HG03108 (cell line): ENCODE data around the gene CCL4L2.
"Not testable (repeated sequence)": the region's sequence is repeated elsewhere in the genome, so short reads cannot be mapped to it uniquely, and the experiment has no call there.

Source experiments
- ATAC-seq: cut with Tn5 transposase; IDR thresholded peaks from one replicate; pipeline ENCODE4 v1.9.1; 2021; ENCODE audit warnings: moderate library complexity; ENCODE audit not compliant: unreplicated experiment

The CCL4L2 gene

GRCh38 chr17:36219556-36219955 is 8.7 kb downstream of the CCL4L2 start:
- ATAC-seq = not testable (repeated sequence)

- not testable (repeated sequence) for ATAC-seq
Measured at GRCh38 chr17:36220737-36221580, 10.1 kb downstream of the CCL4L2 start.

GRCh38 chr17:36221581-36222100 is 10.8 kb downstream of the CCL4L2 start:
- not testable (repeated sequence) for ATAC-seq

GRCh38 chr17:36222967-36223366 is 12.1 kb downstream of the CCL4L2 start:
- not testable (repeated sequence) for ATAC-seq

GRCh38 chr17:36229644-36230043 is 18.8 kb downstream of the CCL4L2 start:
- not testable (repeated sequence) for ATAC-seq

GRCh38 chr17:36242046-36242445 is 31.2 kb downstream of the CCL4L2 start:
- not testable (repeated sequence) for ATAC-seq
